IPS DF 19.7 (cell line): ENCODE data around the gene ZAP70.

Source experiments
- DNase-seq: peaks from one replicate; pipeline ENCODE4 v3.0.0-alpha.2; 2013; ENCODE audit warnings: low read depth, low spot score

Gene ZAP70

GRCh38 chr2:97716695-97717612, 3.6 kb downstream of the ZAP70 start:
- no peak for DNase-seq

- DNase-seq: no peak
Measured at GRCh38 chr2:97717613-97717995, 4.2 kb downstream of the ZAP70 start.

GRCh38 chr2:97718051-97718882, 4.9 kb downstream of the ZAP70 start:
- no peak for DNase-seq

- no peak for DNase-seq
Measured at GRCh38 chr2:97718942-97719341, 5.6 kb downstream of the ZAP70 start.

GRCh38 chr2:97719362-97720155, 6.2 kb downstream of the ZAP70 start:
- no peak for DNase-seq

- DNase-seq: peak; percentile 9
Measured at GRCh38 chr2:97720746-97721145, 7.4 kb downstream of the ZAP70 start.

GRCh38 chr2:97722227-97722626, 8.9 kb downstream of the ZAP70 start:
- DNase-seq: no peak

DNA sequence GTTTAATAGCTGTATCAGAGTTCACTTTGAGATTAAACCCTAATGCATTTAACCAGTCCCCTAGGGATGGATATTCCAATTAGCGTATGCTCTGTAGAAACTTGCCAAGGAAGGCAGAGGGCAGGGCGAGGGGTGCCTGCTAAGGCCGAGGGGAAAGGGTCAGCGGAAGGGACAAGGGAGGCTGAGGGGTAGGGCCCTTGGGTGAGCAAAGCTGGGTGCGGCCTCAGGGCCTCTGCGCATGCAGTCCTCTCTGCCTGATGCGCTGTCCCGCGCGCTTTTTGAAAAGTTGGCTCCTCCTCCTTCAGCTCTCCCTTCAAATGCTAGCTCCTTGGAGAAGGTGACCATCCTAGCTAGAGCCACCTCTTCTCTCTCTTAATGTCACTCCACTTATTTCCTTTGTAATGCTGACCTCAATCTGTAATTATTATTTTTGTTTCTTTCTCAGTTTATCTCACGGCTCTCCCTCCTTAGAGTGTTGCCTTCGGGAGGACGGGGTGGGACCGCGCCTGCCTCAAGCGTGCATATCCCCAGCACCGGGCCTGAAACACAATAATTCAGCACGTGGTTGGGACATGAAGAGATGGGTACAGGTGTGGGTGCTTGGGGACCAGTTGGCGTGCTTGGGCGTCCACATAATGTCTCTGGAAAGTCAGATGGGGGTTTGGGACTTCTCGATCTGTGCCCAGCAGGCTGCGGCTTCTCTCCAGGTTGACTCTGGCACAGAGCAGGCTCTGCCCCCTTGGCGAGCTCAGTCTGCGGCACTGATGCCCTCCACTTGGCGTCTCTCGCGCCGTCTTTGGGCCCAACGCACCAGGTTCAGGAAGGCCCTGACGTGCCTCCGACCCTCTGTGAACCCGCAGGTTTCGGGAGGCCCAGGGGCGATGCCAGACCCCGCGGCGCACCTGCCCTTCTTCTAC, 10.0 kb downstream of the ZAP70 start:
- DNase-seq: no peak

DNA sequence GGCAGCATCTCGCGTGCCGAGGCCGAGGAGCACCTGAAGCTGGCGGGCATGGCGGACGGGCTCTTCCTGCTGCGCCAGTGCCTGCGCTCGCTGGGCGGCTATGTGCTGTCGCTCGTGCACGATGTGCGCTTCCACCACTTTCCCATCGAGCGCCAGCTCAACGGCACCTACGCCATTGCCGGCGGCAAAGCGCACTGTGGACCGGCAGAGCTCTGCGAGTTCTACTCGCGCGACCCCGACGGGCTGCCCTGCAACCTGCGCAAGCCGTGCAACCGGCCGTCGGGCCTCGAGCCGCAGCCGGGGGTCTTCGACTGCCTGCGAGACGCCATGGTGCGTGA, 10.7 kb downstream of the ZAP70 start:
- no peak for DNase-seq

DNA sequence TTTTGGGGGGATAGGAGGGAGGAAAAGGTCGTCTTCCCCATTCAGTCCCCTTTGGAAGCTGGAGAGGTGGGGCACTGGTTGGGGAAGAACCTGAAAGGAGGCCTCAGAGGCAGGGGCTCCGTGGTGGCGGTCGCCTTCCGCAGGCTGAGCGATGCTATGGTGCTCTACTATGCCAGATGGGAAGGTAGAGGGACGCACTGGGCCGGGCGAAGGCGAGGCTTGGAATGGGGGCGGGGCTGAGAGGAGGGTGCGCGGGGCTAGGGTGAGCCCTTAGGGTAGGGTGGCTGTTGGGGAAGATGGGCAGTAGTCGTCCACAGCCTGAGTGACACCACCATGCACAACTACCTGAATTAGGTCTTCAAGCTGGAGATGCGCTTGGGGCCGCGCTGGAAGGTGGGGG, 11.1 kb downstream of the ZAP70 start:
- no peak for DNase-seq

DNA sequence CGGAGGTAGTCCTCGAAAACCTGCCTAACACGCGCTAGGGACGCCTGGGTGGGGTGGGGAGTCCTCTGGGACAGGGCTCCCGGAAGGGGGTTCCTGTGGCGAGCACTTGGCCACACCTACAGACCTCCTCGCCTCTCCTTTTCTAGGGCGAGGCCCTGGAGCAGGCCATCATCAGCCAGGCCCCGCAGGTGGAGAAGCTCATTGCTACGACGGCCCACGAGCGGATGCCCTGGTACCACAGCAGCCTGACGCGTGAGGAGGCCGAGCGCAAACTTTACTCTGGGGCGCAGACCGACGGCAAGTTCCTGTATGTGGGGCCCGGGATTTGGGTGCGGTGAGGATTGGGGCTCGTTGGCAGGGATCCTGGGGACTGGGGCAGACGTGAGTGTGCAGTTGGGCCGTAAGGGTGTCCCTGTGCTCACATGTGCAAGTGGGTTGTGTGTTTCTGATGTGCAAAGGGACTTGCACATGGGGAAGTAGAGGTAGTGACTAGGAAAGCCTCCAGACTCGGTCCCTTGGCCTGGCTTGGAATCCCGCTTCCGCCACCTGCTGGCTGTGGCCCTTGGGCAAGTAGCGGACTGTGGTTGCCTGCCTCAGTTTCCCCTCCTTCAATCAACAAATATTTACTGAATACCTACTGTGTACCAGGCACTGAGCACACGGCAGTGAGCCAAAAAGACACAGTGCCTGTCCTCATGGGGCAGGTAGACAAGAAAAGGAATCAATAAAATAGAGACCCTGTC, 11.7 kb downstream of the ZAP70 start:
- DNase-seq: no peak

GRCh38 chr2:97726261-97727064, 13.1 kb downstream of the ZAP70 start:
- DNase-seq: no peak

DNA sequence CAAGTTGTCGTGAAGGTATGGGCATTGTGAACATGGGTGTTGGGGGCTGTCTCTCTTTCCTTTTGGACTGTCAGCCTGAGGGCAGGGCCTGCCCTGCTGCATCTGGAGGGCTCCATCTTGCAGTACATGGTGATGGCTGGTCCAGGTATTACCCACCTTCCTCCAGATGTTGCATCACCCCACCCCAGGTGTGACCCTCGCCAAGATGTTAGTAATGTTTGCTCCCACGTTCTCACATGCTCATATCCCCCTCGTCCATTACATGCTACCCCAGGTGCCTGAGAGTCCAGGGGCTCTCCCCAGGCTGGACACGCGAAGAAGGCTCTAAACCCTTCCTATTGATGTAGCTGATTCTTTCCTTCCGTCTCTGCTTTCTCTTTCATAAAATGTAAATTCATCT, 13.9 kb downstream of the ZAP70 start:
- DNase-seq: no peak

DNA sequence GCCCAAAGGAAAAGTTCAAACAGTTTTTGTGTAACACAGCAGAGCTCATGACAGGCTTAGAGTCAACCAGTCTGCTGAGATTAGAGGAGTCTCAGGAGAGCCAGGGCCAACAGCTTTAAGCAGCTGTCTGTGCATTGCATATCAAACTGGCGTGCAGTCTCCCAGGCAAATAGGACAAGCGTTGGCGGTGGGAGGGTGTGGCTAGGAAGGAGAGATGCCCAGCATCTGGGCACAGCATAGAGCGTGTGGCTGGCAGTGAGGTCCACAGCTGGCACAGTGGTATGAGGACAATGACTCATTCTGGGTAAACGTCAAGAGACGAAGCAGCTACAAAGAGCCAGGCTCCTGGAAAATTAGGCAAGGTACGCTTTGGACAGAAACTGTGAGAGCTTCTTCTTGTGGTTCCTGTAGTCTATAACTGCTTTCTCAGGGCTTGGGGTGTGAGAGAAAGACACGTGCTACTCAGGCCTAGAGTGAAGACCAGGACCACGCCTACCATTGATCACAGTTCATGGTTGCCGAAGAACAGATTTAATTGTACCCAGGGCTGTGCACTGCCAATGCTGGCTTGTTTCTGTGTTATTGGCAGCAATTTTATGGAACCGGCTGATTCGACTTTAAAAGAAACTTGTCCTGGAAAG, 14.8 kb downstream of the ZAP70 start:
- no peak for DNase-seq

- DNase-seq: no peak
Measured at GRCh38 chr2:97730245-97730644, 16.9 kb downstream of the ZAP70 start.

GRCh38 chr2:97731274-97732020, 18.1 kb downstream of the ZAP70 start:
- DNase-seq: no peak

DNA sequence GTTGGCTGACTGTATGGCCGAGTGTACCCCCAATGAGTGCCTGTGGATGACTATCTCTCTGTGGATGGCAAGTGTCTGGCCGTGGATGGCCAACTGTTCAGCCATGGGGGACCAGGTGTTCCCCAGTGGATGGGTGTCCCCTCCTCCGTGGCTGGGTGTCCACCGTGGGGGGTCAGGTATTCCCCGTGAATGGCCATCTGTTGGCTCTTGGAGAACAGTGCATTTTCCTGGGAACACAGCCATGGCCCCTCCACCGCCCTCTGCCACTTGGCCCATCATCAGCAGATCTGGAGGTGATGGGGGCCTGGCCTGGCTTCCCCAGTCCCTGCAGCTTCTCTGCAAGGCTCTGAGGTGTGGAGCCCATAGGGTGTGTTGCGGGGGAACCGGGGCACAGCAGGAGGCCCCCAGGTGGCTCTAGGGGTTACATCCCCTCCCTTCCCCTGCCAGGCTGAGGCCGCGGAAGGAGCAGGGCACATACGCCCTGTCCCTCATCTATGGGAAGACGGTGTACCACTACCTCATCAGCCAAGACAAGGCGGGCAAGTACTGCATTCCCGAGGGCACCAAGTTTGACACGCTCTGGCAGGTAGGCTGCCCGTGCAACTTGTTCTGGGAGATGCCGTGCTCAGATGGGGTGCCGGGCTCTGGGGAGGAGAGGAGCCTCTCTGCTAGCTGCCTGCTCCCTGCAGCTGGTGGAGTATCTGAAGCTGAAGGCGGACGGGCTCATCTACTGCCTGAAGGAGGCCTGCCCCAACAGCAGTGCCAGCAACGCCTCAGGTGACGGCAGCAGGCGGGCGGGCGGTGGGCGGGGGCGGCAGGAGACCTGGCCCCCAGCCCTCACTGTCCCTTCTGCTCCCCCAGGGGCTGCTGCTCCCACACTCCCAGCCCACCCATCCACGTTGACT, 19.3 kb downstream of the ZAP70 start:
- no peak for DNase-seq
